Neuronal stem cell (in vitro differentiated cells): ENCODE measurements around the gene ICAM2.
A peak's percentile ranks its signal among the peaks of the same experiment; 100 is the strongest.

ENCODE experiments used
- DNase-seq: peaks from one replicate; pipeline ENCODE4 v3.0.0-alpha.2; 2013; ENCODE audit warnings: low spot score
- H2AFZ ChIP-seq: one replicate; pipeline ENCODE4 v1.6.1; 2013; ENCODE audit warnings: mild to moderate bottlenecking, low read length, inconsistent platforms
- H2AK5ac ChIP-seq: 2 replicates; pipeline ENCODE4 v1.6.1; 2013; ENCODE audit warnings: low read depth, mild to moderate bottlenecking, inconsistent platforms, low read length, moderate library complexity, mixed read lengths
- H2BK120ac ChIP-seq: 2 replicates; pipeline ENCODE4 v1.6.1; 2013; ENCODE audit warnings: low read depth, mild to moderate bottlenecking, inconsistent platforms, low read length, moderate library complexity, mixed read lengths
- H2BK12ac ChIP-seq: one replicate; pipeline ENCODE4 v1.6.1; 2013; ENCODE audit warnings: low read length, inconsistent platforms
- H2BK15ac ChIP-seq: 2 replicates; pipeline ENCODE4 v1.6.1; 2013; ENCODE audit warnings: mild to moderate bottlenecking, low read length, inconsistent platforms, mixed read lengths
- H2BK5ac ChIP-seq: one replicate; pipeline ENCODE4 v1.6.1; 2013; ENCODE audit warnings: inconsistent platforms, mild to moderate bottlenecking, low read length, moderate library complexity
- H3K14ac ChIP-seq: one replicate; pipeline ENCODE4 v1.6.1; 2013; ENCODE audit warnings: low read length, inconsistent platforms
- H3K18ac ChIP-seq: 2 replicates; pipeline ENCODE4 v1.6.1; 2013; ENCODE audit warnings: low read length, inconsistent platforms
- H3K23ac ChIP-seq: 2 replicates; pipeline ENCODE4 v1.6.1; 2013; ENCODE audit warnings: low read depth, mild to moderate bottlenecking, mixed read lengths, low read length, inconsistent platforms; ENCODE audit not compliant: poor library complexity
- H3K27ac ChIP-seq: replicated peaks from 3 replicates; pipeline ENCODE4 v1.5.1; 2013; ENCODE audit warnings: low read length, inconsistent platforms
- H3K27me3 ChIP-seq, 3 experiments: 2 replicates each; pipeline ENCODE4 v1.6.1; 2013; ENCODE audit warnings: low read length in 3 of 3, mild to moderate bottlenecking in 2 of 3, inconsistent platforms in 1 of 3, low read depth in 1 of 3, mixed read lengths in 1 of 3, moderate library complexity in 1 of 3; ENCODE audit not compliant: control insufficient read depth in 3 of 3, insufficient read depth in 3 of 3
- H3K36me3 ChIP-seq, 2 donors: replicated peaks in 1 of 2; 2 replicates each; pipeline ENCODE4 v1.6.1; 2013; ENCODE audit warnings: low read length in 2 of 2; ENCODE audit not compliant: control insufficient read depth in 2 of 2, insufficient read depth in 2 of 2
- H3K4ac ChIP-seq: 2 replicates; pipeline ENCODE4 v1.6.1; 2013; ENCODE audit warnings: inconsistent platforms, mild to moderate bottlenecking, low read length, moderate library complexity
- H3K4me1 ChIP-seq, 2 donors: 1 replicate in 1 of 2; 2 replicates in 1 of 2; pipeline ENCODE4 v1.6.1; 2013; ENCODE audit warnings: low read length in 2 of 2, low read depth in 1 of 2; ENCODE audit not compliant: control insufficient read depth in 2 of 2, insufficient read depth in 1 of 2
- H3K4me2 ChIP-seq: one replicate; pipeline ENCODE4 v1.6.1; 2013; ENCODE audit warnings: mild to moderate bottlenecking, low read length, inconsistent platforms; ENCODE audit not compliant: insufficient read depth, poor library complexity, severe bottlenecking
- H3K4me3 ChIP-seq, 2 donors: 2 replicates each; pipeline ENCODE4 v1.5.1; 2013; ENCODE audit warnings: low read length in 2 of 2, mild to moderate bottlenecking in 2 of 2, inconsistent platforms in 1 of 2, moderate library complexity in 1 of 2
- H3K79me1 ChIP-seq: one replicate; pipeline ENCODE4 v1.6.1; 2013; ENCODE audit warnings: low read depth, mild to moderate bottlenecking, inconsistent platforms, low read length, moderate library complexity
- H3K9ac ChIP-seq: one replicate; pipeline ENCODE4 v1.6.1; 2013; ENCODE audit warnings: mild to moderate bottlenecking, low read depth, low read length, inconsistent platforms; ENCODE audit not compliant: poor library complexity
- H3K9me3 ChIP-seq, 2 donors: replicated peaks in 1 of 2; 2 replicates each; pipeline versions ENCODE3 to v1.6.1; 2013; ENCODE audit warnings: low read length in 2 of 2, mild to moderate bottlenecking in 2 of 2, inconsistent platforms in 1 of 2, low read depth in 1 of 2, mixed read lengths in 1 of 2, moderate library complexity in 1 of 2; ENCODE audit not compliant: control insufficient read depth in 2 of 2, insufficient read depth in 1 of 2
- H4K8ac ChIP-seq: one replicate; pipeline ENCODE4 v1.6.1; 2013; ENCODE audit warnings: low read depth, mild to moderate bottlenecking, inconsistent platforms, low read length, moderate library complexity
- H4K91ac ChIP-seq: one replicate; pipeline ENCODE4 v1.6.1; 2013; ENCODE audit warnings: low read length, low read depth, mild to moderate bottlenecking, inconsistent platforms; ENCODE audit not compliant: poor library complexity
- WGBS, 2 donors: extraction: QIAGEN DNeasy Blood & Tissue Kit; methylation state at CpG; one replicate each; pipeline ENCODE4 v1.1.7; 2013; ENCODE audit warnings: missing lambda C conversion rate in 2 of 2, mixed read lengths in 1 of 2; ENCODE audit not compliant: insufficient read length in 2 of 2, insufficient replicate concordance in 1 of 2; ENCODE audit errors: extremely low coverage in 2 of 2; 5-methylcytosine and 5-hydroxymethylcytosine counted together

ICAM2 gene

DNA sequence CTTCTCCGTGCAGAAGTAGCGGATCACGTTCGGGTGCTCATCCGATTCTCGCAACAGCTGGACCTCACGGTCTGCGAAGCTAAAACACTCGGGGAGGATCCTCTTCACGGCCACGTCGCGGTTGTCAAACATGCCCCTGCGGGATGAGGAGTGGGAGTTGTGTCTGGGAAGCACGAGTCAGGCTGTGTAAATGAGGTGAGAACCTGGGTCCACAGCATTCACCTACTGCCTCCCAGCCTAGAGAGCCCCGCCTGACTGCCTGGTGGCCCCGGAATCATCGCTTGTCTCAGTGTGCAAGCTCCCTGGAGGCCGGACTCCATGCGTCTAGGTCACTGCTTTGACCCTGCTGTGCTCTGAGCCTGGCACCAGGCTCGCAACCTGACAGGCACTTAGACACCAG, 33.9 kb upstream of the ICAM2 start:
- no peak for DNase-seq
- Histone ChIP-seq H3K4me2 (no peak overlapping the region), H3K27me3 (no peaks in the 10 kb centered on the region), H3K18ac (no peak overlapping the region), H4K8ac (no peak overlapping the region), H3K9ac (no peak overlapping the region), H3K79me1 (no peaks in the 10 kb centered on the region), H3K4me1 (no peaks in the 10 kb centered on the region), H3K9me3 (no peaks in the 10 kb centered on the region), H3K4me3 (no peak overlapping the region), H2AK5ac (no peak overlapping the region), H3K27ac (no peak overlapping the region), H2BK5ac (no peak overlapping the region), H3K23ac (no peak overlapping the region), H3K14ac (no peak overlapping the region), H2AFZ (no peak overlapping the region), H2BK15ac (no peak overlapping the region), H3K36me3 (peaks cover 0 to 25% of the 10 kb centered on the region in 2 donors), H3K4ac (no peak overlapping the region), H2BK12ac (no peak overlapping the region), H2BK120ac (no peak overlapping the region), H4K91ac (no peak overlapping the region)
- no CpG with 5 or more reads among the region's 21 CpGs for WGBS, 2 donors

DNA sequence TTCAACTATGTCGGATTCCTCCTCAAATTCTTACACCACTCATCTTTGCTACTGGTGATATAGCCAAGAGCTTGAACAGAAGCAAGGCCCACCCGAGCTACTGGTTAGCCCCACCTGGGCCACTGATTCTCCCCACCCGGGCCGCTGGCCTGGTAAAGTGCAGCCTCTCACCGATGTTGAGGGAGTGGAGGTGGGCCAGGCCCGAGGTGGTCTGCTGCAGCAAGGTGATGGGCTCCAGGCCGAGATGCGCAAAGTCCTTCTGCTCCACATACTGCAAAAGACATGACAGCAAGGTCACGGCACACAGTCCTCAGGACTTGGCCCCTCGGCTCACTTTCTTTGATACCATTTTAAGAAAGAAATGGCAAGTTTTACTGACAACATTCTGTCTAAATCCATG, 32.7 kb upstream of the ICAM2 start:
- Histone ChIP-seq H3K4me1 (no peaks in the 10 kb centered on the region), H4K91ac (no peak overlapping the region), H3K36me3 (peaks cover 0 to 25% of the 10 kb centered on the region in 2 donors), H3K18ac (no peak overlapping the region), H3K9me3 (no peaks in the 10 kb centered on the region), H2AK5ac (no peak overlapping the region), H2BK5ac (no peak overlapping the region), H2BK15ac (no peak overlapping the region), H3K4me3 (peak overlapping the region in 1 of 2 donors; percentile 43), H3K27me3 (no peaks in the 10 kb centered on the region), H3K27ac (no peak overlapping the region), H2AFZ (no peak overlapping the region), H3K4ac (no peak overlapping the region), H2BK120ac (no peak overlapping the region), H3K4me2 (no peak overlapping the region), H3K14ac (no peak overlapping the region), H3K9ac (no peak overlapping the region), H4K8ac (no peak overlapping the region), H3K23ac (no peak overlapping the region), H3K79me1 (no peaks in the 10 kb centered on the region), H2BK12ac (no peak overlapping the region)
- WGBS, 2 donors: no CpG with 5 or more reads among the region's 10 CpGs
- DNase-seq: no peak

DNA sequence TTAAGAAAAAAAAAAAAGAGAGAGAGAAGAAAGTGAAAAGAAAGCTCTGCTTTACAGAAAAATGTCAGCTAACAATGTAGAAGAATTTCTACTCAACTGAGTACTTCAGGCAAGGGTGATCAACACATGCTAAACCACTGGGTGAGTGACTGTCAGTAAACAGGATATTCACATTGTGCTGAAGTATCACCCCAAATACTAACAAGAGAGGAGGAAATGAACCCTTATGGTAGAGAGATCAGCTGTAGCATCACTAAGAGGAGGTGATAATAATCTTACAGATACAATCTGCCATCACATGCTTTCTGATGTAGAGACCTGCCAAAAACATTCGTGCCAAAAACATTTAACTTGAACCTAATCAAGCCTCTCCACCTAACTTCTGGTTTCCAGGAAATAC, 30.7 kb upstream of the ICAM2 start:
- Histone ChIP-seq H2BK5ac (no peak overlapping the region), H2AK5ac (no peak overlapping the region), H3K9ac (no peak overlapping the region), H3K36me3 (peaks cover 0 to 31% of the 10 kb centered on the region in 2 donors), H2AFZ (no peak overlapping the region), H2BK15ac (no peak overlapping the region), H3K4me2 (no peak overlapping the region), H3K27ac (no peak overlapping the region), H3K14ac (no peak overlapping the region), H3K4me1 (no peaks in the 10 kb centered on the region), H2BK12ac (no peak overlapping the region), H3K9me3 (no peaks in the 10 kb centered on the region), H3K23ac (no peak overlapping the region), H4K91ac (no peak overlapping the region), H3K4ac (no peak overlapping the region), H3K79me1 (no peaks in the 10 kb centered on the region), H3K18ac (no peak overlapping the region), H3K4me3 (no peak overlapping the region), H4K8ac (no peak overlapping the region), H2BK120ac (no peak overlapping the region), H3K27me3 (no peaks in the 10 kb centered on the region)
- no peak for DNase-seq
- WGBS, 2 donors: no CpG with 5 or more reads among the region's 1 CpG

DNA sequence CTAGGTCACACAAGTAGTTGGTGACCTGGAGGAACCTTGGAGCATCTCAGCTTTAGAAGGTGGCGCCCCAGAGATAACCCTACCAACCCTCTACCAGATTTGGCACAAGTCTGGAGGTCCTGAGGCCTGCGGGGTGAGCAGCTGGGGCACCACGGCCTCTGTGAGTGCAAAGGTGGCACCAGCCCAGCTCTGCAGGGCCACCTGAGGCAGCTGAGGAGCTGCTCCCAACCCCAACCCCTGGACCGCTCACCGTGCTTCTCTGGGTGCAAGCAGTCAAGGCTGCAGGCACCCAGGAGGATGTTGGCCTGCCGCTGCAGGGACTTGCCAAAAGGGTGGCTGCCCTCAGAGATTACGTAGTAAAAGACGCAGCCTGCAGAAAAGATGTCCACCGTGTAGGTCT, 28.4 kb upstream of the ICAM2 start:
- no peak for DNase-seq
- no CpG with 5 or more reads among the region's 9 CpGs for WGBS, 2 donors

More for the DNA sequence above, 28.4 kb upstream of the ICAM2 start:
- Histone ChIP-seq H3K14ac (no peak overlapping the region), H2BK120ac (no peak overlapping the region), H4K91ac (no peak overlapping the region), H2BK12ac (no peak overlapping the region), H3K27ac (no peak overlapping the region), H3K23ac (peak overlapping the region; percentile 44), H3K4ac (no peak overlapping the region), H4K8ac (no peak overlapping the region), H3K36me3 (peaks cover 0 to 41% of the 10 kb centered on the region in 2 donors), H3K4me3 (peak overlapping the region in 1 of 2 donors; percentile 53), H2BK5ac (no peak overlapping the region), H3K4me1 (no peaks in the 10 kb centered on the region), H2AK5ac (no peak overlapping the region), H3K4me2 (no peak overlapping the region), H2BK15ac (no peak overlapping the region), H2AFZ (no peak overlapping the region), H3K79me1 (no peaks in the 10 kb centered on the region), H3K18ac (no peak overlapping the region), H3K9ac (no peak overlapping the region), H3K9me3 (no peaks in the 10 kb centered on the region), H3K27me3 (no peaks in the 10 kb centered on the region)
